Uterus (tissue), 4 donors: ENCODE data around the gene ALAS1. TPM values are rescaled to one million over a fixed set of nuclear protein-coding genes. Genes with fewer than 3 reads are reported as not detected.

Source experiments
- DNase-seq, 2 donors: peaks; one replicate each; pipeline ENCODE4 v3.0.0-alpha.2; 2019 to 2020
- H3K27ac ChIP-seq, 2 donors: fragments of 200-600 bp; sonication (generic); 1 replicate in 1 of 2; 2 replicates in 1 of 2; pipeline ENCODE4 v1.5.1; 2016 to 2018
- H3K27me3 ChIP-seq, 2 donors: fragments of 200-600 bp; sonication (generic); one replicate each; pipeline ENCODE4 v1.5.1; 2018 to 2019; ENCODE audit warnings: control low read depth in 1 of 2
- H3K36me3 ChIP-seq, 2 donors: fragments of 200-600 bp; sonication (generic); one replicate each; pipeline ENCODE4 v1.5.1; 2019; ENCODE audit warnings: control low read depth in 1 of 2
- H3K4me1 ChIP-seq, 2 donors: fragments of 200-600 bp; sonication (generic); one replicate each; pipeline ENCODE4 v1.5.1; 2018 to 2019; ENCODE audit warnings: control low read depth in 1 of 2
- H3K4me3 ChIP-seq, 2 donors: fragments of 200-600 bp; sonication (generic); 1 replicate in 1 of 2; 2 replicates in 1 of 2; pipeline ENCODE4 v1.5.1; 2018 to 2019; ENCODE audit warnings: mild to moderate bottlenecking in 1 of 2
- H3K9me3 ChIP-seq, 2 donors: fragments of 200-600 bp; sonication (generic); one replicate each; pipeline ENCODE4 v1.5.1; 2019; ENCODE audit warnings: control low read depth in 1 of 2
- CTCF ChIP-seq, 4 experiments: fragments of 200-600 bp in 2 of 4; fragments of 450-650 bp in 2 of 4; sonication (generic) in 2 of 4; IDR thresholded peaks; one replicate each; pipeline ENCODE4 v1.5.1; 2016 to 2019; ENCODE audit warnings: antibody characterized with exemption in 4 of 4, mild to moderate bottlenecking in 2 of 4, moderate library complexity in 1 of 4
- POLR2A ChIP-seq, 2 donors: fragments of 450-650 bp; IDR thresholded peaks; one replicate each; pipeline ENCODE4 v1.6.1; 2016; ENCODE audit warnings: antibody characterized with exemption in 2 of 2, mild to moderate bottlenecking in 1 of 2, moderate library complexity in 1 of 2
- intact Hi-C: fragments of 100-400 bp; cut with DNase I; formaldehyde crosslinking; loops from one replicate; pipeline ENCODE4 v1.15.1; 2023; ENCODE audit warnings: low total_unique reads
- total RNA-seq, 4 donors: library from RNA; depleted of rRNA in 3 of 4; stranded (reverse); fragments of >200 nt in 3 of 4; gene quantifications; one replicate each; pipeline versions ENCODE4 v1.1.0 to v1.2.4, GENCODE V29; 2014 to 2023
- donor health status: DM: yes; HTN: yes; CAD: no.

ALAS1 gene
- total RNA-seq, 4 donors from 2014 or later, result 4.9 to 56.2 (median 36.2) TPM

- H3K4me3 ChIP-seq, result no peak overlapping the region
- H3K9me3 ChIP-seq, result no peaks in the 10 kb centered on the region
- H3K27ac ChIP-seq, result no peak overlapping the region
- H3K4me1 ChIP-seq, result peaks cover 5 to 6% of the 10 kb centered on the region in 2 donors
- no peaks in the 10 kb centered on the region for H3K36me3 ChIP-seq
- H3K27me3 ChIP-seq, result no peaks in the 10 kb centered on the region
- intact Hi-C loops, result loop anchor here (5.0 kb wide), 1 partner anchor 100 kb away; no protein-coding TSS in a partner anchor
- TF ChIP-seq POLR2A (IDR thresholded peaks at IDR 0.05) (no peak), CTCF (IDR thresholded peaks at IDR 0.05) (no peak)
- no peak for DNase-seq
Observed at GRCh38 chr3:52232279-52233107, 34.5 kb downstream of the ALAS1 start.

- peaks cover 11% of the 10 kb centered on the region in 2 donors for H3K4me1 ChIP-seq
- TF ChIP-seq POLR2A (IDR thresholded peaks at IDR 0.05) (no peak), CTCF (IDR thresholded peaks at IDR 0.05) (no peak)
- H3K4me3 ChIP-seq, result no peak overlapping the region
- intact Hi-C loops, result loop anchor here (5.0 kb wide), 1 partner anchor 99 kb away; no protein-coding TSS in a partner anchor
- H3K27ac ChIP-seq, result no peak overlapping the region
- no peaks in the 10 kb centered on the region for H3K27me3 ChIP-seq
- DNase-seq, result no peak
- H3K36me3 ChIP-seq, result no peaks in the 10 kb centered on the region
- H3K9me3 ChIP-seq, result no peaks in the 10 kb centered on the region
Observed at GRCh38 chr3:52233108-52233591, 35.2 kb downstream of the ALAS1 start.

- no peaks in the 10 kb centered on the region for H3K36me3 ChIP-seq
- TF ChIP-seq CTCF (IDR thresholded peaks at IDR 0.05) (no peak), POLR2A (IDR thresholded peaks at IDR 0.05) (no peak)
- H3K4me1 ChIP-seq, result peaks cover 11 to 14% of the 10 kb centered on the region in 2 donors
- intact Hi-C loops, result loop anchor here (5.0 kb wide), 1 partner anchor 98 kb away; no protein-coding TSS in a partner anchor
- H3K4me3 ChIP-seq, result no peak overlapping the region
- H3K27me3 ChIP-seq, result no peaks in the 10 kb centered on the region
- DNase-seq, result no peak
- no peaks in the 10 kb centered on the region for H3K9me3 ChIP-seq
- no peak overlapping the region for H3K27ac ChIP-seq
Observed at GRCh38 chr3:52233968-52234367, 36.0 kb downstream of the ALAS1 start.

GRCh38 chr3:52234516-52235447, 36.8 kb downstream of the ALAS1 start:
- H3K4me3 ChIP-seq, result no peak overlapping the region
- H3K4me1 ChIP-seq, result peaks cover 11 to 14% of the 10 kb centered on the region in 2 donors
- no peaks in the 10 kb centered on the region for H3K27me3 ChIP-seq
- TF ChIP-seq POLR2A (IDR thresholded peaks at IDR 0.05) (no peak), CTCF (IDR thresholded peaks at IDR 0.05) (no peak)
- H3K9me3 ChIP-seq, result no peaks in the 10 kb centered on the region
- intact Hi-C loops, result loop anchor here (5.0 kb wide), 1 partner anchor 98 kb away; no protein-coding TSS in a partner anchor
- peak in 1 of 2 donors; percentile 15 for DNase-seq
- H3K36me3 ChIP-seq, result no peaks in the 10 kb centered on the region
- no peak overlapping the region for H3K27ac ChIP-seq
